ENCODE measurements around the gene CHPF.

CHPF gene

GRCh38 chr2:219551441-219552381 lies 8.1 kb upstream of the CHPF start:
- DNase-seq (ENCODE audit: low spot score): no peak

- no peak for DNase-seq (ENCODE audit: low spot score)
Observed at GRCh38 chr2:219549619-219550018, 6.0 kb upstream of the CHPF start.

- DNase-seq (ENCODE audit: low spot score): no peak
Observed at GRCh38 chr2:219548990-219549389, 5.4 kb upstream of the CHPF start.

GRCh38 chr2:219547621-219548020 lies 4.0 kb upstream of the CHPF start:
- DNase-seq (ENCODE audit: low spot score): no peak

- DNase-seq (ENCODE audit: low spot score): no peak
Observed at GRCh38 chr2:219545943-219546352, 2.3 kb upstream of the CHPF start.

GRCh38 chr2:219545295-219545942 lies 1.8 kb upstream of the CHPF start:
- no peak for DNase-seq (ENCODE audit: low spot score)

GRCh38 chr2:219544567-219544966 lies 958 bp upstream of the CHPF start:
- DNase-seq (ENCODE audit: low spot score): no peak

- no peak for DNase-seq (ENCODE audit: low spot score)
Observed at GRCh38 chr2:219542931-219543595, 546 bp downstream of the CHPF start.

- DNase-seq (ENCODE audit: low spot score): peak; percentile 51
Observed at GRCh38 chr2:219541611-219542180, 1.9 kb downstream of the CHPF start.

- no peak for DNase-seq (ENCODE audit: low spot score)
Observed at GRCh38 chr2:219540784-219541504, 2.7 kb downstream of the CHPF start.

- no peak for DNase-seq (ENCODE audit: low spot score)
Observed at GRCh38 chr2:219539926-219540678, 3.5 kb downstream of the CHPF start.

GRCh38 chr2:219538956-219539788 lies 4.4 kb downstream of the CHPF start:
- DNase-seq (ENCODE audit: low spot score): no peak

GRCh38 chr2:219538504-219538951 lies 5.1 kb downstream of the CHPF start:
- DNase-seq (ENCODE audit: low spot score): no peak

- DNase-seq (ENCODE audit: low spot score): no peak
Observed at GRCh38 chr2:219537657-219538488, 5.7 kb downstream of the CHPF start.

GRCh38 chr2:219536967-219537366 lies 6.6 kb downstream of the CHPF start:
- DNase-seq (ENCODE audit: low spot score): no peak

GRCh38 chr2:219536425-219536824 lies 7.2 kb downstream of the CHPF start:
- DNase-seq (ENCODE audit: low spot score): no peak

- no peak for DNase-seq (ENCODE audit: low spot score)
Observed at GRCh38 chr2:219533930-219534661, 9.5 kb downstream of the CHPF start.

GRCh38 chr2:219532378-219532649 lies 11.3 kb downstream of the CHPF start:
- DNase-seq (ENCODE audit: low spot score): no peak

Data from pons (tissue), 1 donor.